ENCODE data around the gene NEIL3.

DNA sequence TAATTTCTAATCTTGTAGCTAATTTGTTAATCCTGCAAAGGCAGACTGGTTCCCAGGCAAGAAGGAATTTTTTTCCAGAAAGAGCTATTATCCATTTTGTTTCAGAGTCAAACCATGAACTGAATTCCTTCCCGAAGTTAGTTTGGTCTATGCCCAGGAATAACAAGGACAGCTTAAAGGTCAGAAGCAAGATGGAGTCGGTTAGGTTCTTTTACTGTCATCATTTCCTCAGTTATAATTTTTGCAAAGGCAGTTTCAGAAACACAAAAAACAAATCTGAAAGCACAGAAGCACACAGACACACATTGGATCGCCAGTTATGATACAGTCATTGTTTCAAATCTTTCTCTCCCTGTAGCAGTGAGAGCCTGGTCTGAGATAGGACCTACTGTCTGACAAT, 94.7 kb downstream of the NEIL3 start:
- TF ChIP-seq, protein P1, sequence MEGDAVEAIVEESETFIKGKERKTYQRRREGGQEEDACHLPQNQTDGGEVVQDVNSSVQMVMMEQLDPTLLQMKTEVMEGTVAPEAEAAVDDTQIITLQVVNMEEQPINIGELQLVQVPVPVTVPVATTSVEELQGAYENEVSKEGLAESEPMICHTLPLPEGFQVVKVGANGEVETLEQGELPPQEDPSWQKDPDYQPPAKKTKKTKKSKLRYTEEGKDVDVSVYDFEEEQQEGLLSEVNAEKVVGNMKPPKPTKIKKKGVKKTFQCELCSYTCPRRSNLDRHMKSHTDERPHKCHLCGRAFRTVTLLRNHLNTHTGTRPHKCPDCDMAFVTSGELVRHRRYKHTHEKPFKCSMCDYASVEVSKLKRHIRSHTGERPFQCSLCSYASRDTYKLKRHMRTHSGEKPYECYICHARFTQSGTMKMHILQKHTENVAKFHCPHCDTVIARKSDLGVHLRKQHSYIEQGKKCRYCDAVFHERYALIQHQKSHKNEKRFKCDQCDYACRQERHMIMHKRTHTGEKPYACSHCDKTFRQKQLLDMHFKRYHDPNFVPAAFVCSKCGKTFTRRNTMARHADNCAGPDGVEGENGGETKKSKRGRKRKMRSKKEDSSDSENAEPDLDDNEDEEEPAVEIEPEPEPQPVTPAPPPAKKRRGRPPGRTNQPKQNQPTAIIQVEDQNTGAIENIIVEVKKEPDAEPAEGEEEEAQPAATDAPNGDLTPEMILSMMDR (IDR thresholded peaks at IDR 0.05; ENCODE audit: low read length), result no peak
- no peak for TF ChIP-seq EZH2 (IDR thresholded peaks at IDR 0.05; ENCODE audit: borderline replicate concordance, low read length)
